Measurements from ENCODE around the gene RTF2.
"Not testable (repeated sequence)": the region's sequence is repeated elsewhere in the genome, so short reads cannot be mapped to it uniquely, and the experiment has no call there.

Gene RTF2

GRCh38 chr20:56554869-56555268 is 86.4 kb downstream of the RTF2 start:
- no peak for DNase-seq

- no peak for DNase-seq
These were observed 90.5 kb downstream of the RTF2 start for GRCh38 chr20:56558968-56559367.

DNA sequence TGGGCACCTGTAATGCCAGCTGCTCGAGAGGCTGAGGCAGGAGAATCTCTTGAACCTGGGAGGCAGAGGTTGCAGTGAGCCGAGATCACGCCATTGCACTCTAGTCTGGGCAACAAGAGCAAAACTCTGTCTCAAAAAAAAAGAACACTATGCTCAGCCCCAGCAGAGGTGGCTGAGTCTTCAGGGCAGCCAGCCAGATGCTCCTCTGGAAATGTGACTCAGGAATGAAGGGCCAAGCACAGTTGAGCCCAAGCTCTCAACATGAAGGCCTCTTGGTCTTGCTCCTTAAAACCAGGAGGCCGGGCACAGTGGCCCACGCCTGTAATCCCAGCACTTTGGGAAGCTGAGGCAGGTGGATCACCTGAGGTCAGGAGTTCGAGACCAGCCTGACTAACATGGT is 96.1 kb downstream of the RTF2 start:
- DNase-seq = not testable (repeated sequence)

- DNase-seq = no peak
These were observed 97.1 kb downstream of the RTF2 start for GRCh38 chr20:56565511-56565910.

DNA sequence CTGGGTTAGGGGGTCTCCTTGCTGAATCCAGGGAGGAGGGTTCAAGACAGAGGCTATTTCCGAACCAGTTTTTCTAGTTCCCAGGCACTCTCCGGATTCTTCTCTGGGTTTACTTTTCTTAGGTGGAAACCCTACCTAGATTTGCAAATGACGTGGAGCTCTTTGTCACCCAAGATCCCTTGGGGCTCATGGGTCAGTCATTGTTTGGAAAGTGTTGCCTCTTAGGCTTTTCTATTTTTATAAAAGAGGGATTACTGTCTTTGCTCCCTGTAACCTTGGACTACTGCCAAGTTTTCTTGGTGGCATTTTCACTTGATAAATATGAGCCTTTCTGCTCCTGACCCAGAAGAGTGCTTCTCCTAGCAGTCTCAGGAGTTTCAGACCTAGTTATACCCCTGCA is 98.2 kb downstream of the RTF2 start:
- no peak for DNase-seq

All from activated naive CD4-positive, alpha-beta T cell treated with Interleukin-2 at 50 U/mL for 16 hours (primary cell).